K562 (cell line): Measurements from ENCODE around the gene AQP2. TPM values are rescaled to one million over a fixed set of nuclear protein-coding genes. Genes with fewer than 3 reads are reported as not detected.

ENCODE experiments used
- BCLAF1 ChIP-seq, 2 experiments: fragments of 450-650 bp in 1 of 2; IDR thresholded peaks; 2 replicates each; pipeline ENCODE4 v1.6.1; 2011 to 2017; ENCODE audit warnings: low read depth in 2 of 2, antibody characterized with exemption in 1 of 2, borderline replicate concordance in 1 of 2, low read length in 1 of 2, mild to moderate bottlenecking in 1 of 2, mixed read lengths in 1 of 2; ENCODE audit not compliant: control insufficient read depth in 1 of 2
- CBX1 ChIP-seq: sonication (generic); IDR thresholded peaks from 2 replicates; pipeline ENCODE4 v1.6.1; 2016; ENCODE audit warnings: antibody characterized with exemption, low read depth, mild to moderate bottlenecking
- CBX5 ChIP-seq: IDR thresholded peaks from 2 replicates; pipeline ENCODE4 v1.6.1; 2014; ENCODE audit warnings: low read depth, borderline replicate concordance
- CTBP1 ChIP-seq: fragments of 450-650 bp; IDR thresholded peaks from 2 replicates; pipeline ENCODE4 v1.6.1; 2016; ENCODE audit warnings: borderline replicate concordance
- HDAC1 ChIP-seq, 2 experiments: fragments of 450-650 bp; IDR thresholded peaks; 2 replicates each; pipeline ENCODE4 v1.6.1; 2016 to 2017; ENCODE audit warnings: inconsistent platforms in 1 of 2, mild to moderate bottlenecking in 1 of 2, moderate library complexity in 1 of 2
- MECOM ChIP-seq: fragments of 250-450 bp; sonication (Bioruptor Pico); IDR thresholded peaks from 2 replicates; pipeline ENCODE4 v1.8.0; 2022; ENCODE audit warnings: inconsistent platforms
- NFXL1 ChIP-seq: fragments of 450-650 bp; formaldehyde crosslinking; IDR thresholded peaks from 2 replicates; pipeline ENCODE4 v1.4.0; 2021; ENCODE audit warnings: mild to moderate bottlenecking
- USF2 ChIP-seq: sonication (generic); formaldehyde crosslinking; IDR thresholded peaks from 2 replicates; pipeline ENCODE4 v1.5.0; 2020; ENCODE audit warnings: missing genetic modification reagents
- WHSC1 ChIP-seq: IDR thresholded peaks from one replicate; pipeline ENCODE4 v1.6.1; 2012; ENCODE audit warnings: low read length, control low read depth, inconsistent platforms
- YY1 ChIP-seq, 3 experiments: IDR thresholded peaks; 2 replicates each; pipeline ENCODE4 v1.6.1; 2011; ENCODE audit warnings: low read length in 2 of 3, mild to moderate bottlenecking in 2 of 3, moderate library complexity in 2 of 3, borderline replicate concordance in 1 of 3, control low read depth in 1 of 3, low read depth in 1 of 3; ENCODE audit not compliant: insufficient read depth in 3 of 3, insufficient replicate concordance in 2 of 3, control insufficient read depth in 1 of 3, insufficient read length in 1 of 3; ENCODE audit errors: extremely low read depth in 1 of 3
- ZKSCAN3 ChIP-seq: fragments of 250-450 bp; sonication (Bioruptor Pico); IDR thresholded peaks from 2 replicates; pipeline ENCODE4 v1.4.0; 2020
- ZNF561 ChIP-seq: fragments of 450-650 bp; formaldehyde crosslinking; conservative IDR thresholded peaks from 2 replicates; pipeline ENCODE4 v1.4.0; 2020; ENCODE audit warnings: mild to moderate bottlenecking, moderate library complexity
- ZNF764 ChIP-seq: fragments of 250-450 bp; sonication (Bioruptor Pico); IDR thresholded peaks from 2 replicates; pipeline ENCODE4 v1.4.0; 2020; ENCODE audit warnings: low read depth, mild to moderate bottlenecking, moderate library complexity
- polyA plus RNA-seq, 8 experiments: library from polyadenylated mRNA; depleted of rRNA in 4 of 8; stranded (reverse) in 5 of 8; unstranded in 3 of 8; fragments of >200 nt; fragmentation: Nextera tagmentation in 2 of 8; fragmentation: Illumina TruSeq in 1 of 8; extraction: Ambion mirVana in 2 of 8; extraction: Trizol in 1 of 8; gene quantifications; 2 replicates each; pipeline versions ENCODE4 v1.2.1 to v1.2.3, GENCODE V29; 2011 to 2014; ENCODE audit warnings: inconsistent platforms in 1 of 8, missing spikeins in 1 of 8
- total RNA-seq, 7 experiments: library from RNA; depleted of rRNA in 6 of 7; stranded (reverse); fragments of >200 nt in 6 of 7; fragmentation: Illumina TruSeq in 2 of 7; extraction: Trizol in 2 of 7; gene quantifications; 2 replicates each; pipeline versions ENCODE4 v1.2.1 to v1.2.3, GENCODE V29; 2011 to 2021; ENCODE audit warnings: low replicate concordance in 1 of 7
- TF ChIP-seq, protein P1 (sequence below): fragments of 250-450 bp; sonication (Bioruptor Pico); IDR thresholded peaks from 2 replicates; pipeline ENCODE4 v1.5.0; 2021
- TF ChIP-seq, protein P2 (sequence below): sonication (generic); formaldehyde crosslinking; IDR thresholded peaks from 2 replicates; pipeline ENCODE4 v1.8.0; 2022; ENCODE audit warnings: missing genetic modification reagents, mild to moderate bottlenecking, moderate library complexity, borderline replicate concordance

Gene AQP2
- total and polyA plus RNA-seq, 9 of the 15 experiments (the other 6 are each of a cell fraction or from before 2014, with no cell fraction given), result not detected

- TF ChIP-seq WHSC1, result no peak
- no peak for TF ChIP-seq CBX1
- no peak for TF ChIP-seq ZNF764 (CRISPR knock-in tag)
- TF ChIP-seq NFXL1, result no peak
- TF ChIP-seq MECOM, result no peak
- TF ChIP-seq BCLAF1 (IDR thresholded peaks at IDR 0.05; ENCODE audit: borderline replicate concordance in 1 of 2, control insufficient read depth in 1 of 2, low read depth in 2 of 2, low read length in 1 of 2), result no peak
- TF ChIP-seq, protein P1, sequence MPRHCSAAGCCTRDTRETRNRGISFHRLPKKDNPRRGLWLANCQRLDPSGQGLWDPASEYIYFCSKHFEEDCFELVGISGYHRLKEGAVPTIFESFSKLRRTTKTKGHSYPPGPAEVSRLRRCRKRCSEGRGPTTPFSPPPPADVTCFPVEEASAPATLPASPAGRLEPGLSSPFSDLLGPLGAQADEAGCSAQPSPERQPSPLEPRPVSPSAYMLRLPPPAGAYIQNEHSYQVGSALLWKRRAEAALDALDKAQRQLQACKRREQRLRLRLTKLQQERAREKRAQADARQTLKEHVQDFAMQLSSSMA, result no peak
- TF ChIP-seq USF2 (CRISPR knock-in tag), result no peak
- 0 out of 2 replicates have a peak, but pooled peaks have one; percentile 24 for TF ChIP-seq CBX5
- TF ChIP-seq ZNF561 (CRISPR knock-in tag), result no peak
- peak in 2 of 3 experiments; percentile 31 to 68 for TF ChIP-seq YY1 (IDR thresholded peaks at IDR 0.05; ENCODE audit: borderline replicate concordance in 1 of 3, control insufficient read depth in 1 of 3, extremely low read depth in 1 of 3, insufficient read depth in 3 of 3, insufficient read length in 1 of 3, insufficient replicate concordance in 2 of 3, low read depth in 1 of 3, low read length in 2 of 3)
- TF ChIP-seq HDAC1 (IDR thresholded peaks at IDR 0.05), result no peak
- TF ChIP-seq, protein P2, sequence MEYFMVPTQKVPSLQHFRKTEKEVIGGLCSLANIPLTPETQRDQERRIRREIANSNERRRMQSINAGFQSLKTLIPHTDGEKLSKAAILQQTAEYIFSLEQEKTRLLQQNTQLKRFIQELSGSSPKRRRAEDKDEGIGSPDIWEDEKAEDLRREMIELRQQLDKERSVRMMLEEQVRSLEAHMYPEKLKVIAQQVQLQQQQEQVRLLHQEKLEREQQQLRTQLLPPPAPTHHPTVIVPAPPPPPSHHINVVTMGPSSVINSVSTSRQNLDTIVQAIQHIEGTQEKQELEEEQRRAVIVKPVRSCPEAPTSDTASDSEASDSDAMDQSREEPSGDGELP (CRISPR knock-in tag), result peak; percentile 66; the same call in 1 of the 2 replicates
- TF ChIP-seq ZKSCAN3 (CRISPR knock-in tag), result no peak
- peak; percentile 87; the same call in 1 of the 2 replicates for TF ChIP-seq CTBP1
Observed at GRCh38 chr12:49945394-49946080, 5.0 kb upstream of the AQP2 start (continued).
